ENCODE results near the gene CMC1.

Gene CMC1

GRCh38 chr3:28308196-28308595 lies 66.8 kb downstream of the CMC1 start:
- Histone ChIP-seq H3K79me2 (ENCODE audit: insufficient read depth, low read length) (peaks cover 6% of the 10 kb centered on the region; the same call in 1 of the 2 replicates), H3K4me2 (ENCODE audit: insufficient read depth, low read length) (no peak overlapping the region)
- no peak for TF ChIP-seq EZH2 (IDR thresholded peaks at IDR 0.05; ENCODE audit: borderline replicate concordance, low read depth, low read length, severe bottlenecking)
- TF ChIP-seq, protein P1, sequence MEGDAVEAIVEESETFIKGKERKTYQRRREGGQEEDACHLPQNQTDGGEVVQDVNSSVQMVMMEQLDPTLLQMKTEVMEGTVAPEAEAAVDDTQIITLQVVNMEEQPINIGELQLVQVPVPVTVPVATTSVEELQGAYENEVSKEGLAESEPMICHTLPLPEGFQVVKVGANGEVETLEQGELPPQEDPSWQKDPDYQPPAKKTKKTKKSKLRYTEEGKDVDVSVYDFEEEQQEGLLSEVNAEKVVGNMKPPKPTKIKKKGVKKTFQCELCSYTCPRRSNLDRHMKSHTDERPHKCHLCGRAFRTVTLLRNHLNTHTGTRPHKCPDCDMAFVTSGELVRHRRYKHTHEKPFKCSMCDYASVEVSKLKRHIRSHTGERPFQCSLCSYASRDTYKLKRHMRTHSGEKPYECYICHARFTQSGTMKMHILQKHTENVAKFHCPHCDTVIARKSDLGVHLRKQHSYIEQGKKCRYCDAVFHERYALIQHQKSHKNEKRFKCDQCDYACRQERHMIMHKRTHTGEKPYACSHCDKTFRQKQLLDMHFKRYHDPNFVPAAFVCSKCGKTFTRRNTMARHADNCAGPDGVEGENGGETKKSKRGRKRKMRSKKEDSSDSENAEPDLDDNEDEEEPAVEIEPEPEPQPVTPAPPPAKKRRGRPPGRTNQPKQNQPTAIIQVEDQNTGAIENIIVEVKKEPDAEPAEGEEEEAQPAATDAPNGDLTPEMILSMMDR (IDR thresholded peaks at IDR 0.05; ENCODE audit: borderline replicate concordance, extremely low read depth, low read length, poor library complexity, severe bottlenecking): no peak

DNA sequence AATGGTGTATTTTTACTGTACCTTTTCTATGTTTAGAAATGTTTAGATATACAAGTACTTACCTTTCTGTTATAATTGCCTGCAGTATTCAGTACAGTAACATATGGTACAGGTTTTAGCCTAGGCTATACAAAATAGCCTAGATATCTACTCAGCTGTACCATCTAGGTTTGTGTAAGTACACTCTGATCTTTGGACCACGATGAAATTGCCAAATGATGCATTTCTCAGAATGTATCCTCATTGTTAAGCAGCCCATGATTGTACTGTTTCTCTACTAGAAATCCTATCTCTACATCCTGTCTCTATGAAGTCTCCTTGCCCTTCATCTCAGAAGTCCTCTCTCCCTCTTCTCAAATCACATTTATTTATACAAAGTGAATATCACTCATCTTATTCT lies 74.3 kb downstream of the CMC1 start:
- Histone ChIP-seq H3K4me2 (ENCODE audit: insufficient read depth, low read length) (no peak overlapping the region), H3K36me3 (ENCODE audit: insufficient read depth, low read length) (peaks cover 31% of the 10 kb centered on the region), H3K4me3 (ENCODE audit: low read depth in 1 of 2, low read length in 2 of 2) (no peak overlapping the region), H3K27me3 (ENCODE audit: insufficient read depth, low read length, poor library complexity) (no peaks in the 10 kb centered on the region), H4K20me1 (ENCODE audit: insufficient read depth, low read length) (no peaks in the 10 kb centered on the region), H3K4me1 (ENCODE audit: insufficient read depth, low read length) (no peaks in the 10 kb centered on the region), H3K27ac (ENCODE audit: low read length) (no peak overlapping the region), H3K79me2 (ENCODE audit: insufficient read depth, low read length) (no peaks in the 10 kb centered on the region), H2AFZ (ENCODE audit: low read depth, low read length) (no peak overlapping the region), H3K9me3 (ENCODE audit: insufficient read depth, low read length, severe bottlenecking) (no peaks in the 10 kb centered on the region), H3K9ac (ENCODE audit: low read depth, low read length) (no peak overlapping the region)
- TF ChIP-seq, protein P1 (IDR thresholded peaks at IDR 0.05; ENCODE audit: borderline replicate concordance, extremely low read depth, low read length, poor library complexity, severe bottlenecking): no peak
- TF ChIP-seq EZH2 (IDR thresholded peaks at IDR 0.05; ENCODE audit: borderline replicate concordance, low read depth, low read length, severe bottlenecking): no peak
- ATAC-seq (ENCODE audit: insufficient read depth, low read depth) (no peak), DNase-seq (no peak)

More at GRCh38 chr3:28308196-28308595, 66.8 kb downstream of the CMC1 start:
- no peak overlapping the region for H2AFZ ChIP-seq (ENCODE audit: low read depth, low read length)
- H4K20me1 ChIP-seq (ENCODE audit: insufficient read depth, low read length): no peaks in the 10 kb centered on the region
- H3K4me3 ChIP-seq (ENCODE audit: low read depth in 1 of 2, low read length in 2 of 2): no peak overlapping the region
- no peak overlapping the region for H3K27ac ChIP-seq (ENCODE audit: low read length)
- 0 out of 2 replicates have a peak, but pooled peaks cover 4% of the 10 kb centered on the region for H3K36me3 ChIP-seq (ENCODE audit: insufficient read depth, low read length)
- H3K27me3 ChIP-seq (ENCODE audit: insufficient read depth, low read length, poor library complexity): no peaks in the 10 kb centered on the region
- no peaks in the 10 kb centered on the region for H3K9me3 ChIP-seq (ENCODE audit: insufficient read depth, low read length, severe bottlenecking)
- H3K4me1 ChIP-seq (ENCODE audit: insufficient read depth, low read length): no peaks in the 10 kb centered on the region
- H3K9ac ChIP-seq (ENCODE audit: low read depth, low read length): no peak overlapping the region
- no peak for DNase-seq
- no peak for ATAC-seq (ENCODE audit: insufficient read depth, low read depth)

- H3K79me2 ChIP-seq (ENCODE audit: insufficient read depth, low read length): no peaks in the 10 kb centered on the region
- H3K9ac ChIP-seq (ENCODE audit: low read depth, low read length): no peak overlapping the region
- no peaks in the 10 kb centered on the region for H4K20me1 ChIP-seq (ENCODE audit: insufficient read depth, low read length)
- H3K4me3 ChIP-seq (ENCODE audit: low read depth in 1 of 2, low read length in 2 of 2): no peak overlapping the region
- no peak overlapping the region for H2AFZ ChIP-seq (ENCODE audit: low read depth, low read length)
- no peaks in the 10 kb centered on the region for H3K9me3 ChIP-seq (ENCODE audit: insufficient read depth, low read length, severe bottlenecking)
- H3K27ac ChIP-seq (ENCODE audit: low read length): no peak overlapping the region
- H3K4me1 ChIP-seq (ENCODE audit: insufficient read depth, low read length): no peaks in the 10 kb centered on the region
- H3K4me2 ChIP-seq (ENCODE audit: insufficient read depth, low read length): no peak overlapping the region
- ATAC-seq (ENCODE audit: insufficient read depth, low read depth) (no peak), DNase-seq (no peak)
- no peak for TF ChIP-seq EZH2 (IDR thresholded peaks at IDR 0.05; ENCODE audit: borderline replicate concordance, low read depth, low read length, severe bottlenecking)
- TF ChIP-seq, protein P1 (IDR thresholded peaks at IDR 0.05; ENCODE audit: borderline replicate concordance, extremely low read depth, low read length, poor library complexity, severe bottlenecking): no peak
- no peaks in the 10 kb centered on the region for H3K27me3 ChIP-seq (ENCODE audit: insufficient read depth, low read length, poor library complexity)
- peaks cover 31% of the 10 kb centered on the region for H3K36me3 ChIP-seq (ENCODE audit: insufficient read depth, low read length)
Measured at GRCh38 chr3:28316226-28316625, 74.8 kb downstream of the CMC1 start.
